Muscle layer of colon (tissue), 2 donors: ENCODE data around the gene SMIM12.

Experiments
- H3K27ac ChIP-seq: one replicate; pipeline ENCODE4 v1.7.0; 2013; ENCODE audit warnings: low read depth, mild to moderate bottlenecking, low read length, moderate library complexity
- H3K27me3 ChIP-seq, 2 donors: one replicate each; pipeline ENCODE4 v1.7.0; 2013; ENCODE audit warnings: low read length in 2 of 2, mild to moderate bottlenecking in 2 of 2; ENCODE audit not compliant: insufficient read depth in 2 of 2, control insufficient read depth in 1 of 2
- H3K36me3 ChIP-seq: one replicate; pipeline ENCODE4 v1.7.0; 2013; ENCODE audit warnings: mild to moderate bottlenecking, low read length; ENCODE audit not compliant: insufficient read depth
- H3K4me1 ChIP-seq: one replicate; pipeline ENCODE4 v1.7.0; 2013; ENCODE audit warnings: mild to moderate bottlenecking, low read length; ENCODE audit not compliant: insufficient read depth
- H3K4me3 ChIP-seq, 2 donors: one replicate each; pipeline ENCODE4 v1.7.0; 2013; ENCODE audit warnings: low read length in 2 of 2, low read depth in 1 of 2, mild to moderate bottlenecking in 1 of 2, moderate library complexity in 1 of 2
- H3K9ac ChIP-seq: one replicate; pipeline ENCODE4 v1.7.0; 2013; ENCODE audit warnings: low read length
- H3K9me3 ChIP-seq: one replicate; pipeline ENCODE4 v1.7.0; 2013; ENCODE audit warnings: mild to moderate bottlenecking, low read length
- donor health status: abdominal sarcoma.
- donor health status: Adenocarcinoma of cecum.

SMIM12 gene

DNA sequence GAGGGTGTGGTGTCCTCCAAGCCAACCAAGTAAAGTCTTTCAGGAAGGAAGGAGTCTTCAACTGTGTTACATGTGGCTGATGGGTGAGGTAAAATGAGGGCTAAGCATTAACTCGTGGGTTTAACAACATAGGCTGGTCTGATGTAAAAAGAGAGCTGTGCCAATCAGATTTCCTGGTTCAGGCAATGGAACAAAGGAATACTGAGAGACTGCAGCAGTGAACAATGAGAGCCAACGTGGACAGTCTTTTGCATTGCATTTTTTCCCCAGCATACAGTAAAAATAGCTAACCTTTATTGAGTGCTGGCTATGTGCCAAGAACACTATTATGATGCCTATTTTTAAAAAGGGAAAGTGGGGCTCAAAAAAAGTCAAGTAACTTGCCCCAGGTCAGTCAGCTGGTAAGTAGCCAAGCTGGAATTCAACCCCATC lies 38.8 kb upstream of the SMIM12 start:
- no peaks in the 10 kb centered on the region for H3K27me3 ChIP-seq
- no peaks in the 10 kb centered on the region for H3K9me3 ChIP-seq
- H3K4me1 ChIP-seq: no peaks in the 10 kb centered on the region
- no peak overlapping the region for H3K9ac ChIP-seq
- no peak overlapping the region for H3K27ac ChIP-seq
- no peak overlapping the region for H3K4me3 ChIP-seq
- no peaks in the 10 kb centered on the region for H3K36me3 ChIP-seq

DNA sequence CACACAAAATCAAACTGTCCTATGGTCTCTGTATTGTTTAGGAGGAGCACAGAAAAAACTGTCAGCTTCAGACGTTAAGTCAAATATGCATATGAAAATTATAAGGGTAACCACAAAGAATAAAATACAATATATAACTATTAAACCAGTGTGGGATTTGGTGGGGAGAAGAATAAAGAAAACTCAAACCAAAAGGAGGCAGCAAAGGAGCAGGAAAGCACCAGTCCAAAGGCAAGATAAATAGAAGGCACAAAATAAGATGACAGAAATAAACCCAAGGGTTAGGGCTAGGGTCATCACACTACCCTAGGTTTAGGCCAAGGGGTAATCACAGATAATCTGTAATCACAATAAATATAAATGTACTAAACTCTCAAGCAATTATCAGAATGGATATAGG lies 37.1 kb upstream of the SMIM12 start:
- Histone ChIP-seq H3K27ac (no peak overlapping the region), H3K9me3 (no peaks in the 10 kb centered on the region), H3K9ac (no peak overlapping the region), H3K36me3 (no peaks in the 10 kb centered on the region), H3K27me3 (no peaks in the 10 kb centered on the region), H3K4me3 (no peak overlapping the region), H3K4me1 (no peaks in the 10 kb centered on the region)

DNA sequence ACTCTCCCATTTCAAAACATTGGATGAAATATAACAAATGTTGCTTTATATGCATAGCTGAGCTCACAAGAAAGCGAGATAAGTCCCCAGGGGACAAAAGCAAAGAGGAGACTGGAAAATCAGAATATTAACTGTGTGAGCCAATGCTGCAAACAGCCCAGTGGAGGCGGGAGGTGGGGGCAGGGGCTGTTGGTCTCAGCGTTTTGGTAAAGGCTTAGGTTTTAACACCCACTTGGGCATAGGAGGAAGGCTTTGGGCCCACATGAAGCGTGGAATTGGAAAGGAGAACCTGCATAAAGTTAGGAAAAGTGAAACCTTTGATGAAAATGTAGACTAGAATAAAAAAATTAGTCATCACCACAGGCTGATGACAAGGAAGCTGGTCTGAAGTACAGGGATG lies 30.2 kb upstream of the SMIM12 start:
- H3K4me3 ChIP-seq: no peak overlapping the region
- H3K27me3 ChIP-seq: peaks cover 5 to 20% of the 10 kb centered on the region in 2 donors

DNA sequence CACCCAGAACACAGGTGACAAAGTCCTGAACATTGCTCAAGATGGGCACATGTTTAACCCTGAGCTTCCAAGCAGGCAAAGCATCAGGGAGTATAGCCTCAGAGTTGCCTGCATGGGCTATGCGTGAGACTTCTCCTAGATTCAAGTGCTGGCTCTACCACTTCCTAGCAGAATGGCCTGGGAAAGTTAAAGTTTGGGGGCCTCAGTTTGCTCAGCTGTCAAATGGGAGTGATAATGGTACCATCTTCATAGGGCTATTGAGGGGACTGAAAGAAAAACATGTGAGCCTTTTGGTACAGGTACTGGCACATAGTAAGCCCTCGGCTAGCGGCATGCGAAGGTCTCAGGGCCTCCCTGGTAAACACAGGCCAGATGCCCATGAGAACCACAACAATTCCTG lies 28.0 kb upstream of the SMIM12 start:
- Histone ChIP-seq H3K9me3 (no peaks in the 10 kb centered on the region), H3K4me1 (no peaks in the 10 kb centered on the region), H3K27me3 (peaks cover 12 to 30% of the 10 kb centered on the region in 2 donors), H3K4me3 (no peak overlapping the region), H3K27ac (no peak overlapping the region), H3K9ac (no peak overlapping the region), H3K36me3 (no peaks in the 10 kb centered on the region)

More for the DNA sequence above, 30.2 kb upstream of the SMIM12 start:
- Histone ChIP-seq H3K9me3 (no peaks in the 10 kb centered on the region), H3K4me1 (no peaks in the 10 kb centered on the region), H3K9ac (no peak overlapping the region), H3K27ac (no peak overlapping the region), H3K36me3 (no peaks in the 10 kb centered on the region)

DNA sequence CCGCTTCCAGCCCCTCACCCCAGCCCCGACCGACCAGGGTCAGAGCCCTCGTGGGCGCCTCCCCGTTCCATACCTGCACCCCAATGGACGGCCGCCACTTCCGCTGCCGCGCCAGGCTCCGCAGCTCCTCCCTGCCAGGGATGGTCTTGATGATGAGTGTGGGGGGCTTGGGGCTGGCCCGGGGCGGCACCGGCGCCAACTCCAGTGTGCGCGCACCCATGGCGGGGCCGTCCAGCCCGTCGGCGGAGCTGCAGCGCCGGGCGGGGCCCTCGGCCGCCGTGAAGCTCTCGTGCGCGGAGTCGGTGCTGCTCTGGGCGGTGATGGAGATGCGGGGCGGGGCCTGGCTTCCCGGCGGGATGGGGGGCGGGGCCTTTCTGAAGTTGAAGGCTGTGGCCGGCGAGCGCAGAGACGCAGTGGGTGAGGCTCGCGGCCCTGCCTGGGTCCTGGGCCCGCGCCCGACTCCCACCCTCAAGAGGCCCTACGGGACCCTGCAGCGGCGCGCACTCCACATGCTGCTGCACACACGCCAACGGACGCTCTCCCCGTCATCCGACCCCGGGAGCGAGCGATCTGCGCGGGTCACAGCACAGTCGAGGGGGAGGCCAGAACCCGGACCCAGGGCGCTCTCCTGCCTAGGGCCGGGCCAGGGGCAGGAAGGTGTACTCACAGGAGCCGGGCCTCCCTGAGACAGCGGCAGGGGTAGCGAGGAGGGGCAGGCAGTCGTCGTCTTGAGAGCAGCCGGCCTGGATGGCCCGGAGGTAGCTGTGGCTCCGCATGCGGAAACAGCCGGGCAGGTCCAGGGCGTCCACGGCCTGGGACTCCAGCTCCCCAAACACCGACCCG lies 26.1 kb upstream of the SMIM12 start:
- Histone ChIP-seq H3K27me3 (peaks cover 12 to 30% of the 10 kb centered on the region in 2 donors), H3K27ac (no peak overlapping the region), H3K36me3 (no peaks in the 10 kb centered on the region), H3K9ac (no peak overlapping the region), H3K9me3 (no peaks in the 10 kb centered on the region), H3K4me3 (no peak overlapping the region), H3K4me1 (no peaks in the 10 kb centered on the region)

DNA sequence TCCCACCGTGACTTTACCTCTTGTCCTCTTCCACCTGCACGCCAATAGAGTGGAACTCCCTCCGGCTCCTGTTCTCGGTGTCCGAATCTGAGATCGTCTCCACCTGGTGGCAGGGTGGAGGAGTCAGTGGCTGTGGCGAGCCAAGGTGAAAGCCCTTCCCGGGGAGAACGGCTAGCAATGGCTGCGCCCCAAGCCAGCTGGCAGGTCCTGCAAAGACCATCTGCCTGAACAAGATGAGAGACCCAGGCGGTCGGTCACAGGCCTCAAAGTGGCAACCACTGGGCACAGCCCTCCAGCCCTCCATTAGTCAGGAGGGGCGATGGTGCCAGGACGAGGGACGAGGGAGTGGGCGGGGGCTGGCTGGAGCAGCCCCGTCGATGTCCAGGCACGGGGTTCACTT lies 25.4 kb upstream of the SMIM12 start:
- Histone ChIP-seq H3K36me3 (no peaks in the 10 kb centered on the region), H3K27me3 (peaks cover 12 to 30% of the 10 kb centered on the region in 2 donors), H3K9ac (no peak overlapping the region), H3K4me3 (no peak overlapping the region), H3K9me3 (no peaks in the 10 kb centered on the region), H3K27ac (no peak overlapping the region), H3K4me1 (no peaks in the 10 kb centered on the region)

DNA sequence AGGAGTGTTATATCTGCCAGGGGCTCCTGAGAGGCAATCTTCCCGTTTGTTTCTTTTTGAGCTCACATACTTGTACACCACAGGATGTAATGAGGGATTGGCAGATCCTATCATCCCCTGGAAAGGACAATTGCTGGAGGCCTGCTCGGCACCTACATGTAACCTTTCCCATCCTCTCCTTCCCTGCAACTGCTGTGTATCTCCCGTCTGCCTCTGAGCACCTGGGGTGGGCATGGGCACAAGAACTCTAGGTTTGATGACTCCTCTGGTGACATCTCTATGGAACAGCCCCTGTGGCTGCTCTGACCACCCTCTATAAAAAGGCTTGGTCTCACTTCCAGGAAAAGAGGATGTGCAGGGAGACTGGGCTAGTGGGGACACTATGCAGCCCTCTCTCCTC lies 25.0 kb upstream of the SMIM12 start:
- Histone ChIP-seq H3K9me3 (no peaks in the 10 kb centered on the region), H3K9ac (no peak overlapping the region), H3K4me1 (no peaks in the 10 kb centered on the region), H3K27me3 (peaks cover 12 to 30% of the 10 kb centered on the region in 2 donors), H3K27ac (no peak overlapping the region), H3K36me3 (no peaks in the 10 kb centered on the region), H3K4me3 (no peak overlapping the region)

DNA sequence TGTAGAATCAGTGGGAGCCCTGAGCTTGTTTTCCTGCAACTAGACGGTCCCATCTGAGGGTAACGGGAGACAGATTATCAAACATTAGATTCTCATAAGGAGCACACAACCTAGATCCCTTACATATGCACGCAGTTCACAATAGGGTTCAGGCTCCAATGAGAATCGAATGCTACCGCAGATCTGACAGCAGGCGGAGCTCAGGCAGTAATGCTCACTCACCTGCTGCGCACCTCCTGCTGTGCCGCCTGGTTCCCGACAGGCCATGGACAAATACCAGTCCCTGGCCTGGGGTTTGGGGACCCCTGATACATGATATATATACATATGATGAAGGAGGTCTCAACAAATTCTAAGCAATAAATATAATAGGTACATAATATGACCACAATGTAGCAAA lies 19.7 kb upstream of the SMIM12 start:
- no peak overlapping the region for H3K9ac ChIP-seq
- no peaks in the 10 kb centered on the region for H3K36me3 ChIP-seq
- no peaks in the 10 kb centered on the region for H3K4me1 ChIP-seq
- no peak overlapping the region for H3K27ac ChIP-seq
- peaks cover 5 to 10% of the 10 kb centered on the region in 2 donors for H3K27me3 ChIP-seq
- no peak overlapping the region for H3K4me3 ChIP-seq
- H3K9me3 ChIP-seq: no peaks in the 10 kb centered on the region

DNA sequence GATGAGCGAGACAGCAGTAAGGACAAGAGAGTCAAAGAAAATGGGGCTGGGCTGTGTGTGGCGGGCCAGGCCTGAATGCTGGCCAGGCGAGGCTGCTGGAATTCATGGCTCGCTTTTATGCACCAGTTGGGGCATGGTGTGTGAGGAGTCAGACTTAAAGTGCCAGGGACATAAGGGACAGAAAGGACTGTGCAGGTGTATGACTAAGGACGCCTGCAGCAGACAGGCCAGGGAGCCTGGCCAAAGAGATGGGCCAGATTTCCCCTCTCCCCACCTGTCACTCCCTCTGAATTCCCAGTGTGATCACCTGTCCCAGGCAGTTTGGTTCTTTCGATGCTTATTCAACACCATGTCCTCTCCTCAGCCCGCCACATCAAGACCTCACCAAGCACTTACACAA lies 16.9 kb upstream of the SMIM12 start:
- H3K27me3 ChIP-seq: peaks cover 3 to 16% of the 10 kb centered on the region in 2 donors
- H3K4me3 ChIP-seq: no peak overlapping the region
- H3K36me3 ChIP-seq: no peaks in the 10 kb centered on the region
- H3K9ac ChIP-seq: no peak overlapping the region
- no peaks in the 10 kb centered on the region for H3K9me3 ChIP-seq
- no peaks in the 10 kb centered on the region for H3K4me1 ChIP-seq
- H3K27ac ChIP-seq: no peak overlapping the region

DNA sequence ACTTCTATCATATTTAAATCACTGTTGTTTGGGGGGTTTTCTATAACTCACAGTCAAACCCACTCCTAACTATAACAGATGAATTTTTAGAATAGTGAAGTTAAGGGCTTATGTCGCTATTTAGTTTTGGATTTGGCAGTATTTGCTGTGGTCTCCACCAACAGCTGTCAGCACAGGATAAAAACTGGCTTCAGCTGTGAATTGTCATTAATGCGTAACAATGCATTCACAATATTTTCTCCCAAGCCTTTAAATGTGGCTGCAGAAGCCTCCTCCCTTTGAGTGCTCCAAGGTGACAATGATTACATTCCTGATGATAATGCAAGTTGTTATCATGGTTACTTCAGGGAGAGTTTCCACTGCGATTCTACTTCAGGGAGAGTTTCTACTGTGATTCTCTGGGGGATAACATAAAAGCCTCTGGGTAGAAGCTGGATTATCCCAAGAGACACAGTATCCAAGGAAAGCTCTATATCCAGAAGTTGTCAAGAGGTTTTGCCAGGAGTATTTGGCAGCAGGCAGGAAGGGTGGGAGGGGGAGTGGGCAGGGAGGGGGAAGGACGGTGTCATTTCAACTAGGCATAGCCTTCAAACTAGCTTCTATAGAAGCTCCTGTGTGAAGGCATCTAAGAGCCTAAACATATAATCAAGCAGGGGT lies 14.9 kb upstream of the SMIM12 start:
- Histone ChIP-seq H3K27me3 (peaks cover 3 to 16% of the 10 kb centered on the region in 2 donors), H3K9me3 (no peaks in the 10 kb centered on the region)

DNA sequence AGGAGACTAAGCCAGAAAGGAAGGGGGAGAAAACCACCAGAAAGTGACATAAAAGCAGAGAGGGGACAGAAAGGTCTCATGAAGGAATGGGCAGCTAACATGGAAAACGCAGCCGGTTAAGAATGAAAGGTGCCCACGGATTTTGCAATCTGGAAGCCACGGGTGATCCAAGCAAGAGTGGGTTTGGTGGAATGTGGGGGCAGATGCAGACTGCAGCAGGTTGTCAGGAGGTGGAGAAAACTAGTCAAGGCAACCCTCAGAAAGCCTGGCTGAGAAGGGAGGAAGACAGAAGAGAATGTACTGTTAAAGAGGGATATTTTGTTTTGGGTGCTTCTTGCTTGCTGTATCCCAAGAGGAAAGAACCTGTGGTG lies 12.6 kb upstream of the SMIM12 start:
- no peaks in the 10 kb centered on the region for H3K9me3 ChIP-seq

More for the DNA sequence above, 14.9 kb upstream of the SMIM12 start:
- no peaks in the 10 kb centered on the region for H3K4me1 ChIP-seq
- no peak overlapping the region for H3K4me3 ChIP-seq
- H3K27ac ChIP-seq: no peak overlapping the region
- no peaks in the 10 kb centered on the region for H3K36me3 ChIP-seq
- H3K9ac ChIP-seq: no peak overlapping the region

More for the DNA sequence above, 12.6 kb upstream of the SMIM12 start:
- H3K4me1 ChIP-seq: no peaks in the 10 kb centered on the region
- no peak overlapping the region for H3K4me3 ChIP-seq
- peaks cover 3 to 16% of the 10 kb centered on the region in 2 donors for H3K27me3 ChIP-seq
- H3K36me3 ChIP-seq: no peaks in the 10 kb centered on the region
- no peak overlapping the region for H3K9ac ChIP-seq
- H3K27ac ChIP-seq: no peak overlapping the region
